AG09319 (cell line): ENCODE measurements around the gene TMEM184C.
A peak's percentile ranks its signal among the peaks of the same experiment; 100 is the strongest.

Source experiments
- DNase-seq: peaks from one replicate; pipeline ENCODE4 v3.0.0-alpha.2; 2010; ENCODE audit warnings: low read depth; ENCODE audit errors: extremely low read depth
- CTCF ChIP-seq: IDR thresholded peaks from 2 replicates; pipeline ENCODE4 v1.5.1; 2011; ENCODE audit warnings: low read depth, mild to moderate bottlenecking, inconsistent platforms, low read length, moderate library complexity

TMEM184C gene

GRCh38 chr4:147696866-147697265 lies 79.7 kb downstream of the TMEM184C start:
- DNase-seq = no peak
- TF ChIP-seq CTCF = no peak

GRCh38 chr4:147704846-147705245 lies 87.6 kb downstream of the TMEM184C start:
- no peak for TF ChIP-seq CTCF
- no peak for DNase-seq

DNA sequence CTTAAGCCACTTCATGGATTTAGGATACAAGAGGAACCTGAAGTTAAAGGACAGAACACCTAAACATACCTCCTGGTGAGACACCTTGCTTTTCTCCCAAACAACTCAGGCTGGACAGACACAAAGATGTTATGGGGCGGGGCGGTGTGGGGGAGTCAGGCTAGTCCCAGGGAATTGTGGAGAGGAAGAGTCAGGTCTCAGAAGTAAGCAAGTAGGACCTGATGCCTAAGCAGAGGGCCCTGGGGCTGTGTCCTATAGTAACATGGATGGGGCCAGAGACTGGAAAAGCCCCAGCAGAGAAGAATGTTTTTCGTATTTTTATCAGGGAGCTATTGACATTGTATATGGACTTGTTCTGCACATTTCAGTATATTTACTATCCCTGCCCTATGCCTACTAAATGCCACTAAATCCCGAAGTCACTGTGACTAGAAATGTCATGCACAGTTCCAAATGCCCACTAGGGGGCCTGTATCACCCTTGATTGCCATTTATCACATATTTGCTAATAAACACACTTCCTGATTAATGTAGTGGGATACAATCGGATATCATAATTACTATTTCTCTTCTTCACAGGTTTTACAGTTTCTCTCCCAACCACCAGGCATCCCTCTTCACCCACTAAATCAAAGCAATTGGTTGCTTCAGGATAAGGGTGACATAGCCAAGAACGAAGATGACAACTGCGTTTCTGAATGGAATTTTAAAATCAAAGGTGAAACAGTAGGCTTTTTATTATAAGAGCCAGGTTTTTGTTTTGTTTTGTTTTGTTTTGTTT lies 90.9 kb downstream of the TMEM184C start:
- peak; percentile 88 for TF ChIP-seq CTCF
- no peak for DNase-seq

DNA sequence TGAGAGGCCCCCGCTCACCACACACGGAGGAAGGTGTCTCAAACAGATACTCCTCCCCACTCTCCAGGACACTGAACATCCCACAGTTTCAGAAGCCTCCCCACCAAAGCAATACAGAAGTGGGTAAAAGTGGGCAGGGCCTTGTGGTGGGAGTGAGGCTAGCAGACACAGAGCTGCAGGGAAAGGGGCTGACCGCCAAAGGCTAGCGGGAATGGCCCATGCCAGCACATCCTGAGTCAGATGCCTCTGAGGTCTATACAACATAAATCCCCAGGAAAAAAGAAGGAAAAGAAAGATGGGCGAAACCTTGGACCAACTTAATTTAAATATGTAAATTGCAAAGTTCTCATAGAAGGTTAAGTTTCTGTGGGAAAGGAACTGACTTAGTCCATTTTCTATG lies 92.8 kb downstream of the TMEM184C start:
- no peak for DNase-seq
- TF ChIP-seq CTCF = no peak

GRCh38 chr4:147714575-147715401 lies 97.6 kb downstream of the TMEM184C start:
- DNase-seq = no peak
- no peak for TF ChIP-seq CTCF

GRCh38 chr4:147717878-147718277 lies 100.7 kb downstream of the TMEM184C start:
- no peak for DNase-seq
- TF ChIP-seq CTCF = no peak
